ENCODE results near the gene CR2.
"Not testable (repeated sequence)": the region's sequence is repeated elsewhere in the genome, so short reads cannot be mapped to it uniquely, and the experiment has no call there.

The CR2 gene

GRCh38 chr1:207504438-207504837, 50.3 kb downstream of the CR2 start:
- no peak overlapping the region for H3K4me3 ChIP-seq (ENCODE audit: low read depth, low read length)
- no peak for TF ChIP-seq CTCF (IDR thresholded peaks at IDR 0.05; ENCODE audit: low read depth, low read length)

GRCh38 chr1:207510444-207510843, 56.3 kb downstream of the CR2 start:
- H3K4me3 ChIP-seq (ENCODE audit: low read depth, low read length) = no peak overlapping the region
- TF ChIP-seq CTCF (IDR thresholded peaks at IDR 0.05; ENCODE audit: low read depth, low read length) = no peak

- H3K4me3 ChIP-seq (ENCODE audit: low read depth, low read length) = no peak overlapping the region
- TF ChIP-seq CTCF (IDR thresholded peaks at IDR 0.05; ENCODE audit: low read depth, low read length) = no peak
These were observed 60.8 kb downstream of the CR2 start for GRCh38 chr1:207514890-207515289.

GRCh38 chr1:207516729-207517128, 62.6 kb downstream of the CR2 start:
- TF ChIP-seq CTCF (IDR thresholded peaks at IDR 0.05; ENCODE audit: low read depth, low read length) = no peak
- H3K4me3 ChIP-seq (ENCODE audit: low read depth, low read length) = no peak overlapping the region

- no peak overlapping the region for H3K4me3 ChIP-seq (ENCODE audit: low read depth, low read length)
- TF ChIP-seq CTCF (IDR thresholded peaks at IDR 0.05; ENCODE audit: low read depth, low read length) = no peak
These were observed 64.6 kb downstream of the CR2 start for GRCh38 chr1:207518608-207519236.

- no peak for TF ChIP-seq CTCF (IDR thresholded peaks at IDR 0.05; ENCODE audit: low read depth, low read length)
- no peak overlapping the region for H3K4me3 ChIP-seq (ENCODE audit: low read depth, low read length)
These were observed 65.6 kb downstream of the CR2 start for GRCh38 chr1:207519505-207520399.

- not testable (repeated sequence) for H3K4me3 ChIP-seq (ENCODE audit: low read depth, low read length)
These were observed 66.5 kb downstream of the CR2 start for GRCh38 chr1:207520400-207521345.

GRCh38 chr1:207525239-207525638, 71.1 kb downstream of the CR2 start:
- H3K4me3 ChIP-seq (ENCODE audit: low read depth, low read length) = not testable (repeated sequence)

GRCh38 chr1:207528401-207528800, 74.3 kb downstream of the CR2 start:
- not testable (repeated sequence) for H3K4me3 ChIP-seq (ENCODE audit: low read depth, low read length)

- H3K4me3 ChIP-seq (ENCODE audit: low read depth, low read length) = not testable (repeated sequence)
These were observed 82.1 kb downstream of the CR2 start for GRCh38 chr1:207536263-207536662.

All from WI38 (cell line).